PFSK-1 (cell line): ENCODE results near the gene FAM53B.

Experiments
- FOXP2 ChIP-seq: optimal IDR thresholded peaks from 2 replicates; pipeline ENCODE3; 2011; ENCODE audit warnings: borderline replicate concordance, control low read depth, inconsistent platforms; ENCODE audit not compliant: insufficient read depth; ENCODE audit errors: extremely low read length, extremely low read depth
- POLR2AphosphoS5 ChIP-seq: IDR thresholded peaks from 2 replicates; pipeline ENCODE4 v1.6.1; 2012; ENCODE audit warnings: low read depth, mild to moderate bottlenecking, control low read depth, low read length, moderate library complexity
- REST ChIP-seq, 2 experiments: IDR thresholded peaks; 2 replicates each; pipeline versions ENCODE4 v1.6.1 to v1.8.0; 2011 to 2012; ENCODE audit warnings: low read depth in 2 of 2, low read length in 2 of 2, control low read depth in 1 of 2, inconsistent platforms in 1 of 2, mild to moderate bottlenecking in 1 of 2, moderate library complexity in 1 of 2; ENCODE audit not compliant: insufficient read depth in 1 of 2
- SIN3A ChIP-seq: IDR thresholded peaks from 2 replicates; pipeline ENCODE4 v1.6.1; 2012; ENCODE audit warnings: mild to moderate bottlenecking, low read length, moderate library complexity, borderline replicate concordance; ENCODE audit not compliant: insufficient read depth

- no peak for TF ChIP-seq POLR2AphosphoS5
- TF ChIP-seq REST (IDR thresholded peaks at IDR 0.05; ENCODE audit: insufficient read depth in 1 of 2, low read depth in 2 of 2, low read length in 2 of 2), result no peak
- no peak for TF ChIP-seq SIN3A
- no peak for TF ChIP-seq FOXP2
Observed at GRCh38 chr10:124574456-124575070, 169.6 kb downstream of the FAM53B start.
